Measurements from ENCODE around the gene EHMT1. TPM values are rescaled to one million over a fixed set of nuclear protein-coding genes. Genes with fewer than 3 reads are reported as not detected.
"Not testable (repeated sequence)": the region's sequence is repeated elsewhere in the genome, so short reads cannot be mapped to it uniquely, and the experiment has no call there.

The EHMT1 gene
- total RNA-seq, 1 donor from 2014 or later: 52.3 TPM

GRCh38 chr9:137590469-137591383 lies 28.1 kb upstream of the EHMT1 start, which contains the start of gene ZMYND19:
Gene ZMYND19 (minus strand): TSS chr9:137590512. CDS start chr9:137590263, 249 bp downstream.
- DNase-seq: peak; percentile 78

DNA sequence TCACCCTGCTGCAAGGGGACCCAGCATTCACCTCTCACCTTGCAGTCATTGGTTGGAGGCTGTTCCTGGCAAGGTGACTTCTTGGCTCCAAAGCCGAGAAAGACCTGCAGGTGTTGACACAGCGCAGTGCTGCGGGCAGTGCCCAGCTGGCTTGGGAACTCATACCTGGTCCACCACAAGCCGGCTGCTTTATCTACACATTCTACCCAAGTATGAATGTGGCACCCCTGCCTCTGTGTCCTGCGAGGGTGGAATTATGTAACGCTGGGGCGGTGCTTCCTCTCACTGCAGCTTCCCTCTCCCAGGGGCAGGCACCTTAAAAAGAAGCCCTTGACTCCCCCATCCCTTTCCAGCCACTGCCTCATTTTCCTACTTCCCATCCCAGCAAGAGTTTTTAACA lies 26.0 kb upstream of the EHMT1 start:
- DNase-seq: no peak

- no peak for DNase-seq
These were observed 25.6 kb upstream of the EHMT1 start for GRCh38 chr9:137593176-137593575.

DNA sequence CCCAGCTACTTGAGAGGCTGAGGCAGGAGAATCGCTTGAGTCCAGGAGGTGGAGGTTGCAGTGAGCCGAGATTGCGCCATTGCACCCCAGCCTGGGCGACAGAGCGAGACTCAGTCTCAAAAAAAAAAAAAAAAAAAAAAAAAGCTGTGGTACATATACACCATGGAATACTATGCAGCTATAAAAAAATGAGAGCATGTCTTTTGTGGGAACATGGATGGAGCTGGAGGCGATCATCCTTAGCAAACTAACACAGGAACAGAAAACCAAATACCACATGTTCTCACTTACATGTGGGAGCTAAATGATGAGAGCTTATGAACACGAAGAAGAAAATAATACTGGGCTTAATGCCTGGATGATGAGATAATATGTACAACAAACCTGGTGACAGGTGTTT lies 22.2 kb upstream of the EHMT1 start:
- not testable (repeated sequence) for DNase-seq

DNA sequence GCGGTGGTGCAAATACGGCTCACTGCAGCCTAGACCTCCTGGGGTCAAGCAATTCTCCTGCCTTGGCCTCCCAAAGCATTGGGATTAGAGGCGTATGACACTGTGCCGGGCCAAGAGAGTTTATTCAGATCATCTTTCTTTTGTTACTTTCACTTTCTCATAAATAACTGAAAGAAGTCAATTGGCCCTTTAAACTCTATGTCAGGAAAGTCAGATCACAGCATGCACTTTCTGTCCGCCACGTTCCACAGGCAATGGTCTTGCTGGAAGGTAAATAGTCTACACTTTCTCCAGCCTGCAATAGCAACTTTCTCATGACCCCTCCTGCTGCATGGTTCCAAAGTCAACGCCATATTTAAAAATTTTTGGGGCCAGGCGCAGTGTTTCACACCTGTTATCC lies 19.9 kb upstream of the EHMT1 start:
- no peak for DNase-seq

- DNase-seq: no peak
These were observed 16.1 kb upstream of the EHMT1 start for GRCh38 chr9:137602661-137603060.

DNA sequence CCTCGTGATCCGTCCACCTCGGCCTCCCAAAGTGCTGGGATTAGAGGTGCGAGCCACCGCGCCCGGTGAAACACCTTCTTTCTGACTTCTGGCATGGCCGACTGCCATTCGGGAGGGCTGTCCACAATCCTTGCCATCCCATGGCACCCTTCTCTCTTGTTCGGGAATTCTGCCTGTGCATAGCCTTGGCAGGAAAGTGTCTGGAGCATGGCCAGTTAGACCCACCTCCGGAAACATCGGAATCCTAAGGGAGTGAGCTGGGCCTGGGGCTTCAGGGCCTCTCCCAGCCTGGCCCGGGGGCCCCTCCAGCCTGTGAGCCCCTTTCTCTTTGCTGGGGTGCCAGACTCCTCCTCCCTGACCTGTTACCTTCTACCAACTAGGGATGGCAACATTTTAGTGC lies 14.9 kb upstream of the EHMT1 start:
- no peak for DNase-seq

DNA sequence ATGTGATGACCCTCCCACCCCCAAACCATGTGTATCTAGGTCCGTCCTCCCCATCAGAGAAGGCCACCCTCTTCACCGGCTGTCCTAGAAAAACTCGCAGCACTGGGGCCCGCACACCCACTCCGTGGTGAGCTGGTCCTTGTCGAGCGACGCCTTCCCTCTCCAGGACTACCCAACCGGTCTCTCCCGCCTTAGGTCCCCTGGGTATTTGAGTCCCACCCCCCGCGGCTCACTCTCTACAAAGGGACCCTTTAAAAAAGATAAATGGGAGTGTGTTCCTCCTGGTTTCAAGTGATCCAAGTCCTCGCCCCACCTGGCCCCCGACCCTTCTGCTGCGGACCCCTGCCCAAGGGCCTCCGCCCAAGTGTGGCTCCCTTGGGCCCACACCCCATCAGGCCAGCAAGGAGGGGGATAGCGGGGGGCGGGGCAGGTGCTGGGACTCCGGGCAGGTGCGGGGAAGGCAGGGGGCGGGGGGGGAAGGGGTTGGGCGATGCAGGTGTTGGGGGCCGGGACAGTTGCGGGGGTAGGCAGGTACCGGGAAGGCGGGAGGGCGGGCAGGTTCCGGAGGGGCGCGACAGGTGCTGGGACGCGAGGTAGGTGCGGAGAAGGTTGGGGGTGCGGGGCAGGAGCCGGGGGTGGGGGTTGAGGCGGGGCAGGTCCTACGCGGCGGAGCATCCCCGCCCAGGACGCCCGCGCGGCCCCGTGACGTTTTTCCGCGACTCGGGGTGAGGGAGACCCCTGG lies 14.3 kb upstream of the EHMT1 start:
- no peak for DNase-seq

DNA sequence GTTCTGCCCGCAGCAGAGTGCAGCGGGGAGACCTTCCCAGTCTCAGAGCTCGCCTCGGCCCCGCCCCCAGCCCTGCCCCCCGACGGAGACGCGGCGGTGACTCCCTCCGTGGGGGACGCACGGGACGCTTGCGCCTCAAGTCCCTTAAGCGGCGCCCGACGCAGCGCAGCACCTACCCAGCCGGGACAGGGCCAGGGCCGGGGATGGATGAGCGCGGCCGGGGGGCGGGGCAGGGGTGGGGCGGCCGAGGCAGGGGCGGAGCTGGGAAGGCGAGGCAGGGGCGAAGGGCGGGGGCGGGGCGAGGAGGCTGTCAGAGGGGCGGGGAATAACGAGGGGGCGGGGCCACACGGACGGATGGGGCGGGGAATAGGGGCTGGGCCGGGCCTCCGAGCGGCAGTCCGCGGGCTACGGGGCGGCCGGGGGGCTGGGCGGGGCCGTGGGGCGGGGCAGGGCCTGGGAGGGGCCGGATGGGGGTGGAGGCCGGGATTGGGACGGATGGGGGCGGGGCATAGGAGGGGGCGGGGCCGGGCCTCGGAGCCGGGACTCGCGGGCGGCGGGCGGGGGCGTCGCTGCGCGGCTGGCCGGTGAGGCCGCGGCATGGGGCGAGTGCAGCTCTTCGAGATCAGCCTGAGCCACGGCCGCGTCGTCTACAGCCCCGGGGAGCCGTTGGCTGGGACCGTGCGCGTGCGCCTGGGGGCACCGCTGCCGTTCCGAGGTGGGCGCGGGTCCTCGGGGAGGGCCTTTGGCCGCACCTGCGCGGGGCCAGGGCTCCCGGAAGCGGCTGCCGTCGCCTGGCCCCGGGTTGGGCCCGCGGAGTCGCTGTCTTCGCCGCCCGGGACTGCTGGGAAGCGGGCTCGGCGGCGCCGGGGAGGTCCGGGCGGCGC lies 13.4 kb upstream of the EHMT1 start, which contains the start of gene ARRDC1:
Gene ARRDC1, plus strand, starts transcription at position 566 of the 884 bp plus-strand sequence. Its CDS starts 32 bp downstream, at position 598.
- peak; percentile 90 for DNase-seq

GRCh38 chr9:137606005-137606621 lies 12.7 kb upstream of the EHMT1 start:
- no peak for DNase-seq

DNA sequence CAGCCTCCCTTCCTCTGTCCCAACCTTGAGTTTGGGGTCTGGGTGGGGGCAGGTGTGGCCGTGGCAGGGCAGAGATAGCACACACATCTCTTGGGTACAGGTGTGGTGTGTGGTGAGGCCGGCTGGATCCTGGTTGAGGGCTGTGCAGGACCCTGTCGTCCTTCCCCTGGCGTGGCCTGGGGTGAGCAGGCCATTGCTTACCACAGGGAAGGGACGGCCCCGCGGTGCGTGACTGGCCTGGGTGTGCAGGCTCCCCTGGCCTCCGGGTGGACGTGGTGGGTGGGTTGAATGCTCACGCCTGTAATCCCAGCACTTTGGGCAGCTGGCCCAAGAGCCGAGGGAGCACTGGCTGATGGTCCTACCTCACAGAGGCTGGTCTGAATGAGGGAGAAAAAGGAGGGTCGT lies 12.1 kb upstream of the EHMT1 start:
- DNase-seq: no peak

DNA sequence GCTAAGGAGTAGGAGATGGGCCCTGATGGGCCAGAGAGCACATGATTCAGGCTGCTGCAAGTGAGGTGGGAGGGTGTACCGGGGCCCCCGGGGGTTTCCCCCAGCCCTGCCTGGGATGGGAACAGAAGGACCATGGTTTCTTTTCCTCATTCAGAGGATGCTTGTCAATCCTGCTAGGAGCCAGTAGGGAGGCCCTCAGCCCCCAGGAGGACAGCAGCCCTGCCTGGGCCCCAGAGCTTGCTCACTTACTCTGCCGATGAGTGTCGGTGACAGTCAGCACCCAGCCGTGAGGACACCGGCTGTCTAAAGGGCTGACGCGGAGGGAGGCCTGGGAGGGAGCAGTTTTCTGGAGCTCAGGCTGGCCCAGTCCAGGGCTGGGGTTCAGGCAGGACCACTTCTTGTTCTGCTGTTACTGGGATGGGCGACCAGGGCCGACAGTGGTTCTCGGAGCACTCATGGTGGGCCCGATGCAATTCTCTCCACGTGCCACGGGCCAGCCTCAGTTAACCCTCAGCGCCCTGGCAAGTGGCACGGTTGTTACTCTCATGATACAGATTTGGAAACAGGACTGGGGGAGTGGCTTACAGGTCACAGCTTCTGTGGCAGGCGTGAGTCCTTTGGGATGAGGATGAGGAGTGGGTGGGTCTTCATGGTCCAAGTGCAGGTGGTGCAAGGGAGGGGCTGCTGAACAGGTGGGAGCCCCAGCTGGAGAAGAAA lies 11.5 kb upstream of the EHMT1 start:
- DNase-seq: no peak

DNA sequence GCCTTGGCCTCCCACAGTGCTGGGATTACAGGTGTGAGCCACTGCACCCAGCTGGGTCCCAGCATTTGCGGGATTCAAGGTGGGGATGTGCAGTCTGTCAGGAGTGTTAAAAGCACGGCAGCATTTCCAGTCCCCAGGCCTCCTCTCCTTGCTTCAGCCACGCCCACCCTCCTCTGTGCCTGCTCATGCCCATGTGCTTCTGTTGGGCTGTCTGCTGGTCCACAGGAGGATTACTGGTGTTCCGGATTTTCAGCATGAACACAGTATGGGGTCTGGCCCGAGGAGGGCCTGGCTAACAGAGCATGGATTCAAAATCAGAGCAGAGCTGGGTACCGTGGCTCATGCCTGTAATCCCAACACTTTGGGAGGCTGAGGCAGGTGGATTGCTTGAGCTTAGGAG lies 7.9 kb upstream of the EHMT1 start:
- DNase-seq: no peak

DNA sequence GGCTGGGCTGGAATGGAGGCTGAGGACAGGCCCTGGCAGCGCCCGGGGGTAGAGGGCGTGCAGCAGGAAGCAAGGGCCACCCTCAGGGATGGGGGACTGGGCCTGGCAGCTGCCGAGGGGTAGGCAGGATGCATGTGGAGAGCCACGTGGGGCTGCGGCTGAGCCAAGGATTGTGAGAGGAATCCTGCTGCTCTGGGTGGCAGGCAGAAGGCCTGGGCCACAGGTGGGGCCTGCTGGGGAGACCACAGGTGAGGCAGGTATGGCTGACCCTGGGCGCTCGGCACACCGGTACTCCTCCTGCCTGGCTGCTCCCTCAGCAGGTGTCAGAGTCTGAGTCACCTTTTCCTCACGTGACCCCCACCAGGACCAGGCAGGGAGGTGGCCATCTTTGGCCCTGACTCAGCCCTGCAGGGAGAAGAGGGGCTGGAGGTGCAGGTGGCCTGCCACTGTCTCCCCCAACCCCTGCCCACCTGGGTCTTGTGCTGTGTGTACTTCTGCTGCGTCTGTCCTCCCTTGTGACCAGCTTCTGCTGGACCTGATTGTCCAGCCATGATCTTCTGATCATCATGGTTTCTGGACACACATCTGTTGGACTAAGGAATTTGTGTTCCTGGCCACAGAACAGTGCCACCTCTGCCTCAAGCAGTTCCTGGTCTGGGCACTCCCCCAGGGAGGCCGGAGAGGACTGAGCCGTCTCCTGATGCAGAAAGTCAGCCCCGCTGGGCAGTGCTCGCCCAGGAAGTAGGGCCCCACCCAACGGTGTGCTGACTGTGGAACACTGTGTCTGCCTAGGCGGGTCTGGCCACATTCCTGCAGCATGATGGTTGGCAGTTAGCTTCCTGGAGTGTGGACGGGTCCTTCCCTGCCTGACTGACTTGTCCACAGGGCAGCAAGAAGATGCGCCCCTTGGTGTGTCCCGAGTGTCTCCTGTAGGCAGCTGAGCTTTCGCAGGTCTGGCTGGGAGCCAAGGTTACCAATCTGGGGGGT lies 6.9 kb upstream of the EHMT1 start:
- DNase-seq: no peak

- no peak for DNase-seq
These were observed 6.1 kb upstream of the EHMT1 start for GRCh38 chr9:137612741-137613142.

GRCh38 chr9:137613259-137613658 lies 5.5 kb upstream of the EHMT1 start:
- DNase-seq: no peak

DNA sequence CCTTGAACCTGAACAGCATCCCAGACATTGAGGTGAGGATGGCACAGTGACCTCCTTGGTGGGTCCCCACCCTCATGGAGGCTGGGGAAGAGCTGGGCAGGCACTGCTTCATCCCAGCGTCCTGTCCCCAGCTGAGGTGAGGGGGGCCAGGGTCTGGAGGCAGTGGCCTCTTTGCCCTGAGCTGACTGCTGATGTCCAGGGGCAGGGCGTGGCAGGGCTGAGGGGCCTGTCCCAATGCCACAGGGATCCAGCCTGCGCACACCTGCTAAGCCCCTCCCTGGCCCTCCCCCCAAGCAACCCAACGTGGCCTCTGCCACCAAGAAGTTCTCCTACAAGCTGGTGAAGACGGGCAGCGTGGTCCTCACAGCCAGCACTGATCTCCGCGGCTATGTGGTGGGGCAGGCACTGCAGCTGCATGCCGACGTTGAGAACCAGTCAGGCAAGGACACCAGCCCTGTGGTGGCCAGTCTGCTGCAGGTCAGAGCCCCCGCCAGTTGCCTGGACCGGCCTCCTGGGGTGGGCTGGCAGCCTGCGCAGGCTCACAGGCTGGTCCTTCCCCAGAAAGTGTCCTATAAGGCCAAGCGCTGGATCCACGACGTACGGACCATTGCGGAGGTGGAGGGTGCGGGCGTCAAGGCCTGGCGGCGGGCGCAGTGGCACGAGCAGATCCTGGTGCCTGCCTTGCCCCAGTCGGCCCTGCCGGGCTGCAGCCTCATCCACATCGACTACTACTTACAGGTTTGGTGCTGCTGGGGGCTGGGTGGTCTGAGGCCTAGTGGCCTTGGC lies 4.9 kb upstream of the EHMT1 start:
- DNase-seq: no peak

- no peak for DNase-seq
These were observed 4.0 kb upstream of the EHMT1 start for GRCh38 chr9:137614631-137615386.
